Bone marrow (tissue), 2 donors: ENCODE results near the gene USP21.

Source experiments
- DNase-seq, 2 donors: peaks; one replicate each; lab custom pipeline; 2025; lab: John Stamatoyannopoulos, UW

The USP21 gene

GRCh38 chr1:161137881-161138280, 21.4 kb upstream of the USP21 start:
- DNase-seq = no peak

GRCh38 chr1:161138431-161138830, 20.9 kb upstream of the USP21 start:
- no peak for DNase-seq

- DNase-seq = peak in 1 of 2 donors; percentile 19
Measured at GRCh38 chr1:161139766-161140165, 19.5 kb upstream of the USP21 start.

- no peak for DNase-seq
Measured at GRCh38 chr1:161140755-161141400, 18.4 kb upstream of the USP21 start.

GRCh38 chr1:161145832-161146231, 13.5 kb upstream of the USP21 start:
- no peak for DNase-seq

- no peak for DNase-seq
Measured at GRCh38 chr1:161153176-161153575, 6.1 kb upstream of the USP21 start.

GRCh38 chr1:161153682-161154337, 5.5 kb upstream of the USP21 start, which contains the start of gene UFC1:
TSS of gene UFC1 (plus strand) at chr1:161153978. CDS start at chr1:161153998, 20 bp downstream.
- DNase-seq = peak; percentile 51 to 89

GRCh38 chr1:161157867-161158266, 1.4 kb upstream of the USP21 start:
- no peak for DNase-seq

GRCh38 chr1:161158316-161159010, 837 bp upstream of the USP21 start:
- no peak for DNase-seq

GRCh38 chr1:161159913-161160243, 578 bp downstream of the USP21 start:
- DNase-seq = no peak

- DNase-seq = no peak
Measured at GRCh38 chr1:161160671-161161145, 1.4 kb downstream of the USP21 start.

- DNase-seq = no peak
Measured at GRCh38 chr1:161161652-161162051, 2.4 kb downstream of the USP21 start.

GRCh38 chr1:161162052-161162451, 2.8 kb downstream of the USP21 start:
- DNase-seq = no peak

GRCh38 chr1:161162806-161163205, 3.5 kb downstream of the USP21 start:
- no peak for DNase-seq

GRCh38 chr1:161163793-161164192, 4.5 kb downstream of the USP21 start:
- DNase-seq = no peak

- DNase-seq = no peak
Measured at GRCh38 chr1:161164901-161165610, 5.8 kb downstream of the USP21 start.

GRCh38 chr1:161165742-161166668, 6.7 kb downstream of the USP21 start, which contains the start of gene PPOX:
TSS of gene PPOX (plus strand) at chr1:161166426. CDS start at chr1:161166848, 422 bp downstream.
- DNase-seq = peak; percentile 83 to 97

- DNase-seq = no peak
Measured at GRCh38 chr1:161166669-161167548, 7.6 kb downstream of the USP21 start.

- DNase-seq = no peak
Measured at GRCh38 chr1:161168906-161169305, 9.6 kb downstream of the USP21 start.

- DNase-seq = no peak
Measured at GRCh38 chr1:161171191-161171590, 11.9 kb downstream of the USP21 start.
